Neural cell (in vitro differentiated cells): ENCODE measurements around the gene GNG11. TPM values are rescaled to one million over a fixed set of nuclear protein-coding genes. Genes with fewer than 3 reads are reported as not detected.

ENCODE experiments used
- H2AFZ ChIP-seq: fragments of 200-600, 300-800 bp; sonication (generic), shearing (Covaris generic); 2 replicates; pipeline ENCODE4 v1.6.0; 2014; ENCODE audit warnings: low read depth, mild to moderate bottlenecking, antibody characterized with exemption, low read length, moderate library complexity
- H3F3A ChIP-seq: fragments of 200-600 bp; shearing (Covaris generic); 2 replicates; pipeline ENCODE4 v1.6.1; 2016; ENCODE audit warnings: mild to moderate bottlenecking, moderate library complexity, mixed read lengths, antibody characterized with exemption, low read length; ENCODE audit not compliant: insufficient read depth, poor library complexity, severe bottlenecking
- H3K27ac ChIP-seq: fragments of 200-600, 300-800 bp; sonication (generic), shearing (Covaris generic); 2 replicates; pipeline ENCODE4 v1.5.1; 2014; ENCODE audit warnings: mild to moderate bottlenecking, low read length, moderate library complexity
- H3K27me3 ChIP-seq: fragments of 300-800, 200-600 bp; sonication (generic), shearing (Covaris generic); 2 replicates; pipeline ENCODE4 v1.6.0; 2014; ENCODE audit warnings: mild to moderate bottlenecking, low read depth, low read length, moderate library complexity; ENCODE audit not compliant: insufficient read depth
- H3K36me3 ChIP-seq: fragments of 300-800, 200-600 bp; sonication (generic), shearing (Covaris generic); 2 replicates; pipeline ENCODE4 v1.5.1; 2014; ENCODE audit warnings: mild to moderate bottlenecking, antibody characterized with exemption, low read length, moderate library complexity; ENCODE audit not compliant: insufficient read depth
- H3K4me2 ChIP-seq: fragments of 300-800, 200-600 bp; sonication (generic), shearing (Covaris generic); 2 replicates; pipeline ENCODE4 v1.6.0; 2014; ENCODE audit warnings: mild to moderate bottlenecking, low read length
- H3K4me3 ChIP-seq: fragments of 300-800, 200-600 bp; sonication (generic), shearing (Covaris generic); 2 replicates; pipeline ENCODE4 v1.5.1; 2014; ENCODE audit warnings: mild to moderate bottlenecking, low read length, moderate library complexity
- H3K79me2 ChIP-seq: fragments of 200-600 bp; shearing (Covaris generic); replicated peaks from 2 replicates; pipeline ENCODE4 v1.6.0; 2014; ENCODE audit warnings: mild to moderate bottlenecking, low read length, moderate library complexity; ENCODE audit not compliant: insufficient read depth
- H3K9ac ChIP-seq: fragments of 300-800, 200-600 bp; sonication (generic), shearing (Covaris generic); 2 replicates; pipeline ENCODE4 v1.6.1; 2016; ENCODE audit warnings: mild to moderate bottlenecking, low read length, mixed read lengths
- H3K9me2 ChIP-seq: fragments of 200-600 bp; shearing (Covaris generic); 2 replicates; pipeline ENCODE4 v1.6.1; 2016; ENCODE audit warnings: mild to moderate bottlenecking, low read length, mixed read lengths; ENCODE audit not compliant: insufficient read depth
- H3K9me3 ChIP-seq: fragments of 200-600, 300-800 bp; sonication (generic), shearing (Covaris generic); 2 replicates; pipeline ENCODE4 v1.6.1; 2016; ENCODE audit warnings: mild to moderate bottlenecking, mixed run types, low read length, moderate library complexity, mixed read lengths
- H4K20me1 ChIP-seq: fragments of 200-600 bp; shearing (Covaris generic); 2 replicates; pipeline ENCODE4 v1.6.1; 2016; ENCODE audit warnings: mild to moderate bottlenecking, mixed run types; ENCODE audit not compliant: insufficient read depth
- EP300 ChIP-seq: fragments of 450-650 bp; conservative IDR thresholded peaks from 2 replicates; pipeline ENCODE4 v1.6.1; 2014; ENCODE audit warnings: antibody characterized with exemption, mild to moderate bottlenecking, moderate library complexity; ENCODE audit not compliant: poor library complexity, severe bottlenecking
- EZH2 ChIP-seq: fragments of 200-600, 300-800 bp; shearing (Covaris generic), sonication (generic); IDR thresholded peaks from 2 replicates; pipeline ENCODE4 v1.6.1; 2014; ENCODE audit warnings: antibody characterized with exemption, low read length, borderline replicate concordance, mild to moderate bottlenecking; ENCODE audit not compliant: insufficient read depth, poor library complexity, severe bottlenecking
- MXI1 ChIP-seq: fragments of 450-650 bp; conservative IDR thresholded peaks from 2 replicates; pipeline ENCODE4 v1.6.1; 2014; ENCODE audit warnings: antibody characterized with exemption, mild to moderate bottlenecking; ENCODE audit not compliant: poor library complexity, severe bottlenecking
- POLR2AphosphoS5 ChIP-seq: IDR thresholded peaks from 2 replicates; pipeline ENCODE4 v1.6.1; 2012
- RAD21 ChIP-seq: fragments of 450-650 bp; conservative IDR thresholded peaks from 2 replicates; pipeline ENCODE4 v1.6.1; 2014; ENCODE audit warnings: antibody characterized with exemption, mild to moderate bottlenecking, moderate library complexity
- SMC3 ChIP-seq: fragments of 450-650 bp; conservative IDR thresholded peaks from 2 replicates; pipeline ENCODE4 v1.6.1; 2014; ENCODE audit warnings: antibody characterized with exemption, mild to moderate bottlenecking, moderate library complexity; ENCODE audit not compliant: poor library complexity
- TAF1 ChIP-seq: IDR thresholded peaks from 2 replicates; pipeline ENCODE4 v1.6.1; 2012; ENCODE audit warnings: low read depth
- polyA plus RNA-seq: library from polyadenylated mRNA; depleted of rRNA; stranded (reverse); fragments of >200 nt; gene quantifications from 2 replicates; pipeline ENCODE4 v1.2.3, GENCODE V29; 2014
- TF ChIP-seq, protein P1 (sequence below): IDR thresholded peaks from 2 replicates; pipeline ENCODE4 v1.6.1; 2012; ENCODE audit warnings: borderline replicate concordance
- TF ChIP-seq, protein P2 (sequence below): fragments of 450-650 bp; IDR thresholded peaks from 2 replicates; pipeline ENCODE4 v1.5.1; 2014; ENCODE audit warnings: antibody characterized with exemption, mild to moderate bottlenecking, moderate library complexity; ENCODE audit not compliant: poor library complexity, severe bottlenecking

GNG11 gene
- polyA plus RNA-seq, 1 donor from 2014 or later, result 0.25 TPM

GRCh38 chr7:93958651-93959050, 37.1 kb downstream of the GNG11 start:
- Histone ChIP-seq H3K27me3 (no peaks in the 10 kb centered on the region), H3K9me2 (no peaks in the 10 kb centered on the region), H3K79me2 (no peaks in the 10 kb centered on the region), H3K36me3 (no peaks in the 10 kb centered on the region), H2AFZ (no peak overlapping the region), H3K27ac (no peak overlapping the region), H3K4me2 (no peak overlapping the region), H3F3A (no peaks in the 10 kb centered on the region), H3K9me3 (no peaks in the 10 kb centered on the region), H3K4me3 (no peak overlapping the region), H4K20me1 (no peaks in the 10 kb centered on the region), H3K9ac (no peak overlapping the region)
- TF ChIP-seq, protein P1, sequence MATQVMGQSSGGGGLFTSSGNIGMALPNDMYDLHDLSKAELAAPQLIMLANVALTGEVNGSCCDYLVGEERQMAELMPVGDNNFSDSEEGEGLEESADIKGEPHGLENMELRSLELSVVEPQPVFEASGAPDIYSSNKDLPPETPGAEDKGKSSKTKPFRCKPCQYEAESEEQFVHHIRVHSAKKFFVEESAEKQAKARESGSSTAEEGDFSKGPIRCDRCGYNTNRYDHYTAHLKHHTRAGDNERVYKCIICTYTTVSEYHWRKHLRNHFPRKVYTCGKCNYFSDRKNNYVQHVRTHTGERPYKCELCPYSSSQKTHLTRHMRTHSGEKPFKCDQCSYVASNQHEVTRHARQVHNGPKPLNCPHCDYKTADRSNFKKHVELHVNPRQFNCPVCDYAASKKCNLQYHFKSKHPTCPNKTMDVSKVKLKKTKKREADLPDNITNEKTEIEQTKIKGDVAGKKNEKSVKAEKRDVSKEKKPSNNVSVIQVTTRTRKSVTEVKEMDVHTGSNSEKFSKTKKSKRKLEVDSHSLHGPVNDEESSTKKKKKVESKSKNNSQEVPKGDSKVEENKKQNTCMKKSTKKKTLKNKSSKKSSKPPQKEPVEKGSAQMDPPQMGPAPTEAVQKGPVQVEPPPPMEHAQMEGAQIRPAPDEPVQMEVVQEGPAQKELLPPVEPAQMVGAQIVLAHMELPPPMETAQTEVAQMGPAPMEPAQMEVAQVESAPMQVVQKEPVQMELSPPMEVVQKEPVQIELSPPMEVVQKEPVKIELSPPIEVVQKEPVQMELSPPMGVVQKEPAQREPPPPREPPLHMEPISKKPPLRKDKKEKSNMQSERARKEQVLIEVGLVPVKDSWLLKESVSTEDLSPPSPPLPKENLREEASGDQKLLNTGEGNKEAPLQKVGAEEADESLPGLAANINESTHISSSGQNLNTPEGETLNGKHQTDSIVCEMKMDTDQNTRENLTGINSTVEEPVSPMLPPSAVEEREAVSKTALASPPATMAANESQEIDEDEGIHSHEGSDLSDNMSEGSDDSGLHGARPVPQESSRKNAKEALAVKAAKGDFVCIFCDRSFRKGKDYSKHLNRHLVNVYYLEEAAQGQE, result no peak
- TF ChIP-seq RAD21 (no peak), EP300 (no peak), SMC3 (no peak), MXI1 (no peak), TAF1 (no peak), EZH2 (no peak)
- TF ChIP-seq, protein P2, sequence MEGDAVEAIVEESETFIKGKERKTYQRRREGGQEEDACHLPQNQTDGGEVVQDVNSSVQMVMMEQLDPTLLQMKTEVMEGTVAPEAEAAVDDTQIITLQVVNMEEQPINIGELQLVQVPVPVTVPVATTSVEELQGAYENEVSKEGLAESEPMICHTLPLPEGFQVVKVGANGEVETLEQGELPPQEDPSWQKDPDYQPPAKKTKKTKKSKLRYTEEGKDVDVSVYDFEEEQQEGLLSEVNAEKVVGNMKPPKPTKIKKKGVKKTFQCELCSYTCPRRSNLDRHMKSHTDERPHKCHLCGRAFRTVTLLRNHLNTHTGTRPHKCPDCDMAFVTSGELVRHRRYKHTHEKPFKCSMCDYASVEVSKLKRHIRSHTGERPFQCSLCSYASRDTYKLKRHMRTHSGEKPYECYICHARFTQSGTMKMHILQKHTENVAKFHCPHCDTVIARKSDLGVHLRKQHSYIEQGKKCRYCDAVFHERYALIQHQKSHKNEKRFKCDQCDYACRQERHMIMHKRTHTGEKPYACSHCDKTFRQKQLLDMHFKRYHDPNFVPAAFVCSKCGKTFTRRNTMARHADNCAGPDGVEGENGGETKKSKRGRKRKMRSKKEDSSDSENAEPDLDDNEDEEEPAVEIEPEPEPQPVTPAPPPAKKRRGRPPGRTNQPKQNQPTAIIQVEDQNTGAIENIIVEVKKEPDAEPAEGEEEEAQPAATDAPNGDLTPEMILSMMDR, result no peak

- H3K9me3 ChIP-seq, result no peaks in the 10 kb centered on the region
- H3K9me2 ChIP-seq, result no peaks in the 10 kb centered on the region
- H4K20me1 ChIP-seq, result no peaks in the 10 kb centered on the region
- H3K9ac ChIP-seq, result no peak overlapping the region
- H3K4me3 ChIP-seq, result no peak overlapping the region
- no peaks in the 10 kb centered on the region for H3K27me3 ChIP-seq
- no peak overlapping the region for H3K4me2 ChIP-seq
- no peaks in the 10 kb centered on the region for H3K36me3 ChIP-seq
- TF ChIP-seq EP300, result no peak
- TF ChIP-seq EZH2, result no peak
- no peak for TF ChIP-seq MXI1
- TF ChIP-seq, protein P1, result no peak
- TF ChIP-seq, protein P2, result no peak
- no peak for TF ChIP-seq POLR2AphosphoS5
- no peak for TF ChIP-seq RAD21
- no peak for TF ChIP-seq SMC3
- TF ChIP-seq TAF1, result no peak
- H2AFZ ChIP-seq, result no peak overlapping the region
- H3F3A ChIP-seq, result no peaks in the 10 kb centered on the region
- H3K27ac ChIP-seq, result no peak overlapping the region
- H3K79me2 ChIP-seq, result no peaks in the 10 kb centered on the region
These were observed 39.5 kb downstream of the GNG11 start for GRCh38 chr7:93960986-93961385.
